KOPT-K1 (cell line): Measurements from ENCODE around the gene BRCA2.

Experiments used
- H3K27ac ChIP-seq: fragments of 200-600 bp; sonication (generic); 2 replicates; pipeline ENCODE4 v1.5.1; 2016; ENCODE audit warnings: antibody characterized with exemption, mild to moderate bottlenecking, low read depth, low read length; ENCODE audit not compliant: poor library complexity, severe bottlenecking
- H3K36me3 ChIP-seq: fragments of 200-600 bp; sonication (generic); 2 replicates; pipeline ENCODE4 v1.5.1; 2017; ENCODE audit warnings: antibody characterized with exemption, mild to moderate bottlenecking, low read length, moderate library complexity; ENCODE audit not compliant: insufficient read depth
- H3K9me3 ChIP-seq: fragments of 200-600 bp; sonication (generic); 2 replicates; pipeline ENCODE4 v1.5.1; 2017; ENCODE audit warnings: antibody characterized with exemption, low read length, mild to moderate bottlenecking; ENCODE audit not compliant: insufficient read depth, poor library complexity, severe bottlenecking

Gene BRCA2

GRCh38 chr13:32299893-32300292, 15.4 kb upstream of the BRCA2 start:
- H3K36me3 ChIP-seq = no peaks in the 10 kb centered on the region
- no peaks in the 10 kb centered on the region for H3K9me3 ChIP-seq
- H3K27ac ChIP-seq = no peak overlapping the region

DNA sequence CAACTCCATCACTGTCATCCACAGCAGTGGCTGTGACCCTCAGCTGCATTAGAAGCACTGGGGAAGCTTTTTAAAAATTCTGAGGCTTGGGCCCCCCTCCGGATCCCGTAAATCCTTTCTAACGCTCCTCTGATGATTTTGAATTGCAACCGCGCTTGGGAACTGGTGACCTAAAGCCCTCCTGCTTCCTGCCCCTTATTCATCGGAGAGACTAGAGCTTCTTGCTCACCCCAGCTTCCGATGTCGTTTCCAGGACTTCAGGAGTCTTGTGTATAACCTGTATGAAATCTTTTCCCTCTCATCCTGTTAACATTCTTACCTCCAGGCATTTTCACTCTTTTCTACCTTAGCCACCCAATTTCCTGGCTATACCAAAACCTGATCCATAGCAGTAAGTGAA, 14.9 kb upstream of the BRCA2 start:
- no peak overlapping the region for H3K27ac ChIP-seq
- peaks cover under 1% of the 10 kb centered on the region for H3K9me3 ChIP-seq
- H3K36me3 ChIP-seq = no peaks in the 10 kb centered on the region

GRCh38 chr13:32300920-32301319, 14.4 kb upstream of the BRCA2 start:
- H3K36me3 ChIP-seq = no peaks in the 10 kb centered on the region
- H3K9me3 ChIP-seq = peaks cover 6% of the 10 kb centered on the region
- no peak overlapping the region for H3K27ac ChIP-seq

DNA sequence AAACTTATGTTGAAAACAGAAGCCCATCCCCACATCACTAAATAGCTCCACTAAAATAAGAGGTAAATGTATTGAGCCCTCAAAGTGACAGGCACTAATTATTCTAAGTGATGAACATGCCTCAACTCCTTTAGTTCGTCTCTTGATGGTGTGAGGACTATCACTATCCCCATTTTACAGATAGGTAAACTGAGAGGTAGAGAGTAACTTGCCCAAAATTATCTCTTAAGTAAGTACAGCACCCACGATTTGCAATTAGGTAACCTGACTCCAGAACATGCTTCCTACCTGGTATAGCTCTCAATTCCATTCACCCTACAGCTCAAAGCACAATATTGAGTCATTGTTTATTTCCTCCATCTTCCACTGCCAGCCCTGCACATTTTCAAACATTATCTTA, 12.8 kb upstream of the BRCA2 start:
- H3K9me3 ChIP-seq = peaks cover 6% of the 10 kb centered on the region
- H3K27ac ChIP-seq = no peak overlapping the region

GRCh38 chr13:32305646-32306045, 9.7 kb upstream of the BRCA2 start:
- Histone ChIP-seq H3K27ac (no peak overlapping the region), H3K9me3 (peaks cover 6% of the 10 kb centered on the region), H3K36me3 (no peaks in the 10 kb centered on the region)

More for the DNA sequence above, 12.8 kb upstream of the BRCA2 start:
- no peaks in the 10 kb centered on the region for H3K36me3 ChIP-seq

DNA sequence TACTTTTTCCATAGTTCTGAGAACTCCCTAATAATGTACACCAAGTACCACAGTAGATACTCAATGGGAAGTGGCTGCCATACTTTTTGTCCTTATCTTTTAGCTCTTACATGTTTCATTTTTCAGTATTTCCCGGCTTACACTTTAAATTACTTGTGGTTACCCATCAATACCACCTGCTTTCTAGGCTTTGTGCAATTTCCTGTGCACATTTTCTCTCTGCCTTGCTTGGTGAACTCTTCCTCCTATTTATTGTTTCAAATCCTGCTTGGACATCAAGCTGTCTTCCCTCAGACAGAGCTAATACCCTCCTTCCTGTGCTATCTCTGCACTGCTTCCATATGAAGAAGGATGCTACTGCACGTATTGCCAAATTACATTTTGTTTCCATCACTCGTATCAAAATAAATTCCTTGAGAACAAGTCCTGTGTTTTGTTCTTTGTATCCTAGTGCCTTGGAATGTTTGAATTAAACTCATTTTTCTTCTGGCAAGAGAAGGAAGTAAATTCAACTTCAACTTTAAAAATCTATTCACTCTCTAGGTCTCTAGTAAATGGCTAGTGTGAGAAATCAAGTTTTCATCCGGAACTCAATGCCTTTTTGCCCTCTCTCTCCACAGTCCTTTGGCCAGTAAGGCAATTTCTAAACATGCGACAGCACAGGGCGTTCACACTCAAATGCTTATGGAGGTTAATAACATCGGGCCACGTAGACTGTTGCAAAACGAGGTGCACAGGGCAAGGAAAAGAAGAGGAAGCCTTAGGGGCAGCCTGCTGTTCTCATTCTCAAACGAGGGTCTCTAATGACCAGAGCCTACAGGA, 5.8 kb upstream of the BRCA2 start:
- H3K27ac ChIP-seq = no peak overlapping the region
- H3K36me3 ChIP-seq = no peaks in the 10 kb centered on the region
- peaks cover 6% of the 10 kb centered on the region for H3K9me3 ChIP-seq

GRCh38 chr13:32310134-32310706, 5.1 kb upstream of the BRCA2 start:
- H3K27ac ChIP-seq = no peak overlapping the region
- peaks cover 6% of the 10 kb centered on the region for H3K9me3 ChIP-seq
- H3K36me3 ChIP-seq = no peaks in the 10 kb centered on the region

DNA sequence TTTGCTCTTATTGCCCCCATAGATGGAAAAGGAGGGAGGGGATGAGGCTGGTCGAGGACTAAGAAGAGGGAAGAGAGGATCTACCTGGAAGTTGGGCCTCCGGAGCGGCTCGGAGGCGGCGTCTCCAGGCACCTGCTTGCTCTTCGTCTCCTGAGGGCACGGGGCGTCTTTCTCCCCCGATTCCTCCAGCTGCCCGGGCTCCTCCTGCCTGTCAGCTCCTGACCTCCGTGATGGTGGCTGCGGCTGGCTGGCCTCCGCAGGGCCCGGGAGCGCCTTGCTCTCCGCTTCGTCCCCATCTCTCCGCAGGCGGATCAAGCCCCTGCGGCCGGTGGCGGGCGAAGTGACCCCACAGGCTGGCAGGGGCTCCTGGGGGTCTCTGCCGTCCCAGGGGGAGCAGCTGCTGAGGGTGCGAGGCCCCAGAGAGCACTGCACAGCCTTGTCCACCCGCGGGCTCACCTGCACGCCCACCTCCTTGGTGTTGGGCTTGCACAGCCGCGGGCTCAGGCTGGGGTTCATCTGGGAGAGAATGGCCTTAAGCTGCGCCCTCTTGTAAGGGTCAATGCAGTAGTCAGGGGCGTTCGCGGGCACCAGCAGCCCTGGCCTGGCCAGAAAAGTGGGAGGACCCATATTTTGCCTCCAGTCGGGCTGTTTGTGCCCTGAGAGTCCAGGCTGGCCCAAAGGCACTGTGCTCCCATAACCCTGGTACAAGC, 4.0 kb upstream of the BRCA2 start:
- Histone ChIP-seq H3K36me3 (no peaks in the 10 kb centered on the region), H3K9me3 (no peaks in the 10 kb centered on the region), H3K27ac (no peak overlapping the region)

- Histone ChIP-seq H3K36me3 (peaks cover 22% of the 10 kb centered on the region), H3K27ac (peak overlapping the region; percentile 88), H3K9me3 (no peaks in the 10 kb centered on the region)
These were observed 754 bp upstream of the BRCA2 start for GRCh38 chr13:32314271-32315237.

DNA sequence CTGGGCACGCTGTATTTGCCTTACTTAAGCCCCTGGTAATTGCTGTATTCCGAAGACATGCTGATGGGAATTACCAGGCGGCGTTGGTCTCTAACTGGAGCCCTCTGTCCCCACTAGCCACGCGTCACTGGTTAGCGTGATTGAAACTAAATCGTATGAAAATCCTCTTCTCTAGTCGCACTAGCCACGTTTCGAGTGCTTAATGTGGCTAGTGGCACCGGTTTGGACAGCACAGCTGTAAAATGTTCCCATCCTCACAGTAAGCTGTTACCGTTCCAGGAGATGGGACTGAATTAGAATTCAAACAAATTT, 676 bp downstream of the BRCA2 start:
- peak overlapping the region; percentile 88 for H3K27ac ChIP-seq
- peaks cover 36% of the 10 kb centered on the region for H3K36me3 ChIP-seq
- H3K9me3 ChIP-seq = no peaks in the 10 kb centered on the region

DNA sequence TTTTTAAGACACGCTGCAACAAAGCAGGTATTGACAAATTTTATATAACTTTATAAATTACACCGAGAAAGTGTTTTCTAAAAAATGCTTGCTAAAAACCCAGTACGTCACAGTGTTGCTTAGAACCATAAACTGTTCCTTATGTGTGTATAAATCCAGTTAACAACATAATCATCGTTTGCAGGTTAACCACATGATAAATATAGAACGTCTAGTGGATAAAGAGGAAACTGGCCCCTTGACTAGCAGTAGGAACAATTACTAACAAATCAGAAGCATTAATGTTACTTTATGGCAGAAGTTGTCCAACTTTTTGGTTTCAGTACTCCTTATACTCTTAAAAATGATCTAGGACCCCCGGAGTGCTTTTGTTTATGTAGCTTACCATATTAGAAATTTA, 1.2 kb downstream of the BRCA2 start:
- peak overlapping the region; percentile 88 for H3K27ac ChIP-seq
- no peaks in the 10 kb centered on the region for H3K9me3 ChIP-seq
- peaks cover 42% of the 10 kb centered on the region for H3K36me3 ChIP-seq

DNA sequence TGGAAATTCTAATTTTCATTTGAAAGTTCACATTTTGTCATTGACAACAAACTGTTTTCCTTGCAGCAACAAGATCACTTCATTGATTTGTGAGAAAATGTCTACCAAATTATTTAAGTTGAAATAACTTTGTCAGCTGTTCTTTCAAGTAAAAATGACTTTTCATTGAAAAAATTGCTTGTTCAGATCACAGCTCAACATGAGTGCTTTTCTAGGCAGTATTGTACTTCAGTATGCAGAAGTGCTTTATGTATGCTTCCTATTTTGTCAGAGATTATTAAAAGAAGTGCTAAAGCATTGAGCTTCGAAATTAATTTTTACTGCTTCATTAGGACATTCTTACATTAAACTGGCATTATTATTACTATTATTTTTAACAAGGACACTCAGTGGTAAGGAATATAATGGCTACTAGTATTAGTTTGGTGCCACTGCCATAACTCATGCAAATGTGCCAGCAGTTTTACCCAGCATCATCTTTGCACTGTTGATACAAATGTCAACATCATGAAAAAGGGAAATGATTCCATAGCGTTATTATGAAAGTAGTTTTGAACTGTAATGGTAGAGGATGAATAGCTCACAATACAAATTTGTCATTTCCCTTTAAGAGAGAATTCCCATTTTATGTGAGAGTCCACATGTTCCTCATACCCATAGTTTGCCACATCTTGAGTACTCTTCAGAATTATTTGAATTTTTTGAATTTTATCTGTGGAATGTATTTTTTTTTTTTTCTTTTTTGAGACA, 2.6 kb downstream of the BRCA2 start:
- peaks cover 55% of the 10 kb centered on the region for H3K36me3 ChIP-seq
- no peak overlapping the region for H3K27ac ChIP-seq
- H3K9me3 ChIP-seq = no peaks in the 10 kb centered on the region

- Histone ChIP-seq H3K9me3 (no peaks in the 10 kb centered on the region), H3K36me3 (peaks cover 78% of the 10 kb centered on the region), H3K27ac (no peak overlapping the region)
These were observed 5.2 kb downstream of the BRCA2 start for GRCh38 chr13:32320528-32320927.

GRCh38 chr13:32323912-32324311, 8.6 kb downstream of the BRCA2 start:
- H3K9me3 ChIP-seq = no peaks in the 10 kb centered on the region
- peaks cover 96% of the 10 kb centered on the region for H3K36me3 ChIP-seq
- H3K27ac ChIP-seq = no peak overlapping the region
